ENCODE data around the gene C3orf52. TPM values are rescaled to one million over a fixed set of nuclear protein-coding genes. Genes with fewer than 3 reads are reported as not detected.

Gene C3orf52
- total and polyA plus RNA-seq, 8 donors = 4.2 to 66.9 (median 35.1) TPM

- no peak for DNase-seq
- TF ChIP-seq EP300 (IDR thresholded peaks at IDR 0.05) = no peak
- TF ChIP-seq CTCF (IDR thresholded peaks at IDR 0.05) = no peak
- no peak for TF ChIP-seq POLR2A (IDR thresholded peaks at IDR 0.05)
- no peak for TF ChIP-seq POLR2AphosphoS5 (IDR thresholded peaks at IDR 0.05)
- Histone ChIP-seq H3K27me3 (no peaks in the 10 kb centered on the region), H3K4me3 (no peak overlapping the region), H3K27ac (no peak overlapping the region), H3K9me3 (no peaks in the 10 kb centered on the region), H3K4me1 (peaks cover 4 to 37% (median 17%) of the 10 kb centered on the region in 4 donors), H3K36me3 (peaks cover 0 to 18% (median 6%) of the 10 kb centered on the region in 4 donors)
- intact Hi-C loops (cut with DNase I; ENCODE audit: low total_unique reads) = no loop called here
- 70 to 94% (median 92%) methylated on average over 3 of the region's 3 CpGs for WGBS, 5 donors
These were observed 44.4 kb downstream of the C3orf52 start for GRCh38 chr3:112130638-112130993.

GRCh38 chr3:112131111-112131510 lies 44.9 kb downstream of the C3orf52 start:
- intact Hi-C loops (cut with DNase I; ENCODE audit: low total_unique reads) = no loop called here
- Histone ChIP-seq H3K36me3 (peaks cover 0 to 18% (median 6%) of the 10 kb centered on the region in 4 donors), H3K27ac (no peak overlapping the region), H3K4me1 (peaks cover 4 to 41% (median 19%) of the 10 kb centered on the region in 4 donors), H3K9me3 (no peaks in the 10 kb centered on the region), H3K27me3 (no peaks in the 10 kb centered on the region), H3K4me3 (no peak overlapping the region)
- DNase-seq = no peak
- no peak for TF ChIP-seq CTCF (IDR thresholded peaks at IDR 0.05)
- no peak for TF ChIP-seq POLR2A (IDR thresholded peaks at IDR 0.05)
- TF ChIP-seq EP300 (IDR thresholded peaks at IDR 0.05) = no peak
- no peak for TF ChIP-seq POLR2AphosphoS5 (IDR thresholded peaks at IDR 0.05)
- WGBS, 5 donors = 91 to 97% (median 94%) methylated on average over 3 of the region's 3 CpGs

GRCh38 chr3:112132088-112132487 lies 45.9 kb downstream of the C3orf52 start:
- TF ChIP-seq POLR2A (IDR thresholded peaks at IDR 0.05) (no peak), EP300 (IDR thresholded peaks at IDR 0.05) (no peak), POLR2AphosphoS5 (IDR thresholded peaks at IDR 0.05) (no peak), CTCF (IDR thresholded peaks at IDR 0.05) (no peak)

GRCh38 chr3:112132554-112132953 lies 46.4 kb downstream of the C3orf52 start:
- peaks cover 0 to 18% (median 6%) of the 10 kb centered on the region in 4 donors for H3K36me3 ChIP-seq
- intact Hi-C loops (cut with DNase I; ENCODE audit: low total_unique reads) = no loop called here
- H3K9me3 ChIP-seq = no peaks in the 10 kb centered on the region
- H3K4me1 ChIP-seq = peaks cover 4 to 35% (median 22%) of the 10 kb centered on the region in 4 donors
- no peak for DNase-seq
- no peak overlapping the region for H3K4me3 ChIP-seq
- no peaks in the 10 kb centered on the region for H3K27me3 ChIP-seq
- no peak for TF ChIP-seq POLR2AphosphoS5 (IDR thresholded peaks at IDR 0.05)
- no peak for TF ChIP-seq EP300 (IDR thresholded peaks at IDR 0.05)
- TF ChIP-seq CTCF (IDR thresholded peaks at IDR 0.05) = no peak
- no peak for TF ChIP-seq POLR2A (IDR thresholded peaks at IDR 0.05)
- WGBS, 5 donors = 79 to 96% (median 93%) methylated on average over 1 of the region's 1 CpG
- H3K27ac ChIP-seq = peak overlapping the region in 2 of 5 donors; percentile 2 to 20

More at GRCh38 chr3:112132088-112132487, 45.9 kb downstream of the C3orf52 start:
- Histone ChIP-seq H3K36me3 (peaks cover 0 to 18% (median 6%) of the 10 kb centered on the region in 4 donors), H3K4me1 (peaks cover 4 to 35% (median 21%) of the 10 kb centered on the region in 4 donors), H3K9me3 (no peaks in the 10 kb centered on the region), H3K4me3 (no peak overlapping the region), H3K27me3 (no peaks in the 10 kb centered on the region), H3K27ac (no peak overlapping the region)
- no peak for DNase-seq
- 92 to 97% (median 95%) methylated on average over 3 of the region's 3 CpGs for WGBS, 5 donors
- intact Hi-C loops (cut with DNase I; ENCODE audit: low total_unique reads) = no loop called here
